Amniotic epithelial cell (primary cell): Measurements from ENCODE around the gene BTBD7.
"Not testable (repeated sequence)": the region's sequence is repeated elsewhere in the genome, so short reads cannot be mapped to it uniquely, and the experiment has no call there.

Source experiments
- DNase-seq: peaks from one replicate; pipeline ENCODE4 v3.0.0-alpha.2; 2010; ENCODE audit warnings: low read depth

BTBD7 gene, protein sequence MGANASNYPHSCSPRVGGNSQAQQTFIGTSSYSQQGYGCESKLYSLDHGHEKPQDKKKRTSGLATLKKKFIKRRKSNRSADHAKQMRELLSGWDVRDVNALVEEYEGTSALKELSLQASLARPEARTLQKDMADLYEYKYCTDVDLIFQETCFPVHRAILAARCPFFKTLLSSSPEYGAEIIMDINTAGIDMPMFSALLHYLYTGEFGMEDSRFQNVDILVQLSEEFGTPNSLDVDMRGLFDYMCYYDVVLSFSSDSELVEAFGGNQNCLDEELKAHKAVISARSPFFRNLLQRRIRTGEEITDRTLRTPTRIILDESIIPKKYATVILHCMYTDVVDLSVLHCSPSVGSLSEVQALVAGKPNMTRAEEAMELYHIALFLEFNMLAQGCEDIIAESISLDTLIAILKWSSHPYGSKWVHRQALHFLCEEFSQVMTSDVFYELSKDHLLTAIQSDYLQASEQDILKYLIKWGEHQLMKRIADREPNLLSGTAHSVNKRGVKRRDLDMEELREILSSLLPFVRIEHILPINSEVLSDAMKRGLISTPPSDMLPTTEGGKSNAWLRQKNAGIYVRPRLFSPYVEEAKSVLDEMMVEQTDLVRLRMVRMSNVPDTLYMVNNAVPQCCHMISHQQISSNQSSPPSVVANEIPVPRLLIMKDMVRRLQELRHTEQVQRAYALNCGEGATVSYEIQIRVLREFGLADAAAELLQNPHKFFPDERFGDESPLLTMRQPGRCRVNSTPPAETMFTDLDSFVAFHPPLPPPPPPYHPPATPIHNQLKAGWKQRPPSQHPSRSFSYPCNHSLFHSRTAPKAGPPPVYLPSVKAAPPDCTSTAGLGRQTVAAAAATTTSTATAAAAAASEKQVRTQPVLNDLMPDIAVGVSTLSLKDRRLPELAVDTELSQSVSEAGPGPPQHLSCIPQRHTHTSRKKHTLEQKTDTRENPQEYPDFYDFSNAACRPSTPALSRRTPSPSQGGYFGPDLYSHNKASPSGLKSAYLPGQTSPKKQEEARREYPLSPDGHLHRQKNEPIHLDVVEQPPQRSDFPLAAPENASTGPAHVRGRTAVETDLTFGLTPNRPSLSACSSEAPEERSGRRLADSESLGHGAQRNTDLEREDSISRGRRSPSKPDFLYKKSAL

GRCh38 chr14:93332853-93333630, at the start of gene BTBD7:
TSS of gene BTBD7 (minus strand) at chr14:93333036. CDS start at chr14:93296051, 36,985 bp downstream.
- DNase-seq, result peak; percentile 82

- DNase-seq, result no peak
Observed at GRCh38 chr14:93381644-93382043, 48.8 kb upstream of the BTBD7 start.

DNA sequence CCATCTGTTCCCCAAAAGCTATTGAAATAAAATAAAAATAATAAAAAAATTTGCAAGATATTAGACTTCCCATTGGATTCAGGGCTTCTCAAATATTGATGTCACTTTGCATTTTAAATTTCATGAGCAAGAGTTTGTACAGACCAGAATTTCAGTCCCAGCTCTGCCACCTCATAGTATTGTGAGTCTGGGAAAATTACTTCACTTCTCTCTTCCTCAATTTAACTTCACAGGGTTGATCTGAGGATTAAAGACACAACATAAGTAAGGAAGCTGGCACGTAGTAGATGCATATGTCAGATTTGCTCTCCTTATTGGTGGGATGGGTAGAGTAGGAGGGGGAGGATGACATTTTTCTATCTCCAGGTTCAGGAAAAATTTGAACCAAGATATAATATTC, 47.0 kb upstream of the BTBD7 start:
- DNase-seq, result no peak

DNA sequence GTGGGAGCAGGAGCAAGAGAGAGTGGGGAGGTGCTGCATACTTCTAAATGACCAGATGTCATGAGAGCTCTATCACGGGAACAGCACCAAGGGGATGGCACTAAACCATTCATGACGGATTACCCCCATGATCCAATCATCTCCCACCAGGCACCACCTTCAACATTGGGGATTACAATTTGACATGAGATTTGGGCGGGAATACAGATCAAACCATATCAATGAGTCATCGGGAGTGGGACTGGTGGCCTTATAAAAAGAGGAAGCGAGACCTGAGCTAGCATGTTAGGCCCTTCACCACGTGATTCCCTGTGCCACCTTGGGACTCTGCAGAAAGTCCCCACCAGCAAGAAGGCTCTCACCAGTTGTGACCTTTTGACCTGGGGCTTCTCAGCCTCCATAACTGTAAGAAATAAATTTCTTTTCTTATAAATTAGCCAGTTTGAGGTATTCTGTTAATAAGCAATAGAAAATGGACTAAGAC, 42.9 kb upstream of the BTBD7 start:
- DNase-seq, result no peak

DNA sequence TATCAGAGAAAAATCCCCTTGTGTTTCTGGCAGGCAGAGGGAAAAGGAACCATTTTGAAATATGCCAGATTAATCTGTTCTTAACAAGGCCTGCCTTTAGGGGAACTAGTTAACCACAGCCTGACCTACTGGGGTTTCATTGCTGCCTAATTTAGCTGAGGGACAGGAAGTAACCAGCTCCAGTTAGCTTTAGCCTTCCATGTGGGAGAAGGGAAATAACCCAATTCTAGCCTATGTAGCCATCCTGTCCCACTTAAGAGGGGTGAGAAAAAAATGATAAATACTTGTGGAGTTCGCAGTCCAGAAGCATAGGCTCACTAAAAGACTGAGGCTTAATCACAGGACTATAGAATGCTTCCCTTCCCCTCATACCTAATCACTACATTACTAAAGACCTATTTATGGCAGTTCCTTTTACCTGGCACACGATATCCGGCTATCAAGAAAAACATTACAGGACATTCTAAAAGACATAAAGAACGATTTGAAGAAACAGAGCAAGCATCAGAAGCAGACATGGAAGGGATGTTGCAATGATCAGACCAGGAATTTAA, 37.0 kb upstream of the BTBD7 start:
- DNase-seq, result no peak

GRCh38 chr14:93368996-93369712, 36.3 kb upstream of the BTBD7 start:
- DNase-seq, result no peak

DNA sequence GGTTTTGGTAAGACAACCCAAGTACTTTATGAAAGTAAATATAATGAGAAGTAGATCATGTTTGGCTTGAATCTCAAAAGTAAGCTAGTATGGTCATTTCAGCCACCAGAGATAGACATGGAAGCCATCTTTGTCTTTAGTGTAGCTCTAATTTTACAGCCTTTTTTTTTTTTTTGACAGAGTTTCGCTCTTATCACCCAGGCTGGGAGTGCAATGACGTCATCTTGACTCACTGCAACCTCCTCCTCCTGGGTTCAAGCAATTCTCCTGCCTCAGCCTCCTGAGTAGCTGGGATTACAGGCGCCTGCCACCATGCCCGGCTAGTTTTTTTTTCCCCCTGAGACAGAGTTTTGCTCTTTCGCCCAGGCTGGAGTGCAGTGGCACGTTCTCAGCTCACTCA, 22.0 kb upstream of the BTBD7 start:
- not testable (repeated sequence) for DNase-seq

DNA sequence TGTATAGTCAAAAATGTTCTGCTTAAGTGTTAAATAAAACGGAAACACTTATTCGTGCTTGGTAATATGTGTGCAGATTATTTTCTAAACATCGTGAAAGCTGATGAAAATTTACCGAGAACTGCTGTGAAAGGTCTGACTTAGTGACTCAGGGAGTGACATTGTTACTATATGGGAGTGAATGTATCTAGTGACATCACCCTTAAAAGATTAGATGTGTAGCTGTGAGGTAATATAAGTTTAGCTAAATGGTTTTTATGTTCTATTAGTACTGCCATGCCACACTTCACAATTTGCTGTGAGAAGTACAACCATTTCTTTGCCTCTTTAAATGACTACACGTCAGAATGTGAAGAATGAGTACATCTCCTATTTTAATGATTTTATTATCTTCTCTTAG, 15.5 kb upstream of the BTBD7 start:
- no peak for DNase-seq

DNA sequence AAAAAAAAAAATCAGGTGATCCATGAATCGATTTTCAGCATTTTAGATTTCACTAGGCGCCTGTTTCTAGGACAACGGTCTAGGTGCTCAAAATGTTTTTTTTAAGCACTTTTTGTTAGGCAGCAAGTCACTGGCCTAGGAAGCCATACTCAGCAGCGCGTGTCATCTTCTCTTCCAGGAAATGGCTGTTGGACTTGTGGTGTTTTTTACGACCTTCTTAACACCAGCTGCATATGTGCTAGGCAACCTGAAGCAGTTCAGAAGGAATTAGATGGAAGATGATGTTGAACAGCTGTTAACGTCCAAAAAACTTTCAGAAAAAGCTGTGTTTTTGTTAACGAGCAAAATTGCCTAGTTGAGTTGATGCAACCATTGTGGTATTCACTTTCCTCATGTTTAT, 15.0 kb upstream of the BTBD7 start:
- no peak for DNase-seq

DNA sequence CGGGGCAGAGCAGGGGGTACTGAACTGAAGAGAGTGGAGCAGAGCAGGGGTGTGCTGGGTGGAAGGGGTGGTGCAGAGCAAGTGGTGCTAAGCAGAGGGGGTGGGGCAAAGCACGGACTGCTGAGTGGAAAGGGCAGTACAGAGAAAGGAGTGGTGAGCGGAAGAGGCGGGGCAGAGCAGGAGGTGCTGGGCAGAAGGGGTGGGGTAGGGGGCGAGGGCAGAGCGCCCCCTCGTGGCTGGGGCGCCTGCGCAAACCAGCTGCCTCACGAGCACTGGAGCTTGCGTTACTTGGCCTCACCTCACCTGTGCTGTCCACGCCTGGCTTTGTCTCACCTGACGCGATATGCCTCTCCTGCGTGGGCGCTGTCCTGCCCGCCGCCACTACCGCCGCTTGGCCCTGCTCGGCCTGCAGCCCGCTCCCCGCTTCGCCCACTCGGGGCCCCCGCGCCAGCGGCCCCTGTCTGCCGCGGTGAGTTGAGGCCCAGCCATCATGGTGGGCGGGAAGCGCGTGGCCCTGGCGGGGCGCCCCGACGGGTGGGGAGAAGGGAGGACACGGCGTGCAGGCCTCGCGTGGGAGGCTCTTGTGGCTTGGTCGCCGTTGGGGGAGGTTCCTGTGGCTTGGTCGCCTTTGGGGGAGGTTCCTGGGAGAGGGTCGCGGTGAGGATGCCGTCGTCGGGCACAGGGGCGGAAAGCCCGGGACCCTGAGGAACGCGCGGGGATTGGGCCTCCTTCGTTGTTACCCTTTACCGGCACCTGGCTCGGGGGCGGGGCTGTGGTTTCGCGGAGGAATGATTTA, 14.3 kb upstream of the BTBD7 start, which contains the start of gene COX8C:
Gene COX8C (plus strand): TSS at position 257 of the 796 bp plus-strand sequence. CDS start 87 bp downstream, at position 344.
- DNase-seq, result no peak

DNA sequence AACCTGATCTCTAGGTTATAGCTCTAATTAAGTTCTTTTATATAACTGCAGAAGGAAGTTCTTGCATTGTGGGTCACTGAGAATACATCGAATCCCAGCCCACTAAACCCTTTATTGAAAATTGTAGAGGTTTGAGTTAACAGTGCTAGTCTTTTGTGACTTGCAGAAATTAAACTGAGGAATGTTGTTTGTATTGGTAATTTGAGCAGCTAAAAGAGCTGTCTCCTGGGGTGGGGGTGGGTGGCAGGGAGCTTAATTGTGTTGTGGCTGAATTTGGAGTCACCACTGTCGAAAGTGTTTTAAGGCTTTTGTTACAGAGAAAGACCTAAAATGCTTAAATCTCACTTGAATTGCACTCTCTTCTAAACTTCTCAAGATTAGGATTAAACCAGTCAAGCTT, 11.0 kb upstream of the BTBD7 start:
- no peak for DNase-seq

- peak; percentile 25 for DNase-seq
Observed at GRCh38 chr14:93343266-93343665, 10.4 kb upstream of the BTBD7 start.

DNA sequence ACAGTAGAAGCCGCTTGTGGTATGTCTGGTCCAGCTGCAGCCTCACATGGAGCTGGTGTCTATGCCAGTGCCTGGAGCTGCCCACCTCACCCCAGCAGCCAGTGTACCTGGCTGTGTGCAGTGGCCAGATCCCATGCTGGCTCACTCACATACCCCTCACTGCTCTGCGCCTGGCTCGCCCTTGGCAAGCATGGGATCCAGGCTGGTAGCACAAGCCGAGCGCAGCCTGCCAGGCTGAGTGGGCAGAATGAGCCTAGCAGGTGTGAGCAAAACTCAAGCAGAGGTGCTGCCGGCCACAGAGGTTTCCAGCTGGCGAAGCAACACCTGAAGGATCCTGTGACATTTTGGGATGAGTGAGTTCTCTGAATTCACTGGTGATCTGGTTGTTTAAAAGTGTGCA, 5.0 kb upstream of the BTBD7 start:
- no peak for DNase-seq

DNA sequence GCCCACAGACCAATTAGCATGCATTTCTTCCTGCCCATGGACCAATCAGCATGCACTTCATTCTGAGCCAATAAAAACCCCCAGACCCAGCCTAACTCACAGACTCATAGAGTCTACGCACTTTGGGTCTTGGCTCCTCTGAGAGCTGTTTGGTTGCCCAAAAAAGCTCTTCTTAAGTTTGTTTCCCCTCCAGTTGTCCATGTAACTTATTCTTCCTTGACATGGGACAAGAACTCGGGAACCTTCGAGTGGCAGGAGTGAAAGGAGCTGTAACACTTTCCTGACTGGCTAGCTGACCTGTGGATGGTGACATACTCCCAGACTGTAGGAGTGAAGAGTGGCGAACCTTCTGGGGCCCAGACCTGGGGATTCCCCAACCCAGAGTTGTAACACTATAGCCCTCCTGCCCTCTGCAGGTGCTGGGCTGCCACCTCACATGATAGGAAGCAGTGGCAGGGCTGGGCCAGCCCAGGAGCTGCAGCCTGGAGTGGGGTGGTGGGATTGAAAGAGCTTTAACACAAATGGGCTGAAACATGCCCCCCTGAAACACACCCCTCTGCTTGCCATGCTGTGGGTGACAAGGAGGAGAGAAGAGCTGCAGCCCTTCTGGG, 4.4 kb upstream of the BTBD7 start:
- no peak for DNase-seq

DNA sequence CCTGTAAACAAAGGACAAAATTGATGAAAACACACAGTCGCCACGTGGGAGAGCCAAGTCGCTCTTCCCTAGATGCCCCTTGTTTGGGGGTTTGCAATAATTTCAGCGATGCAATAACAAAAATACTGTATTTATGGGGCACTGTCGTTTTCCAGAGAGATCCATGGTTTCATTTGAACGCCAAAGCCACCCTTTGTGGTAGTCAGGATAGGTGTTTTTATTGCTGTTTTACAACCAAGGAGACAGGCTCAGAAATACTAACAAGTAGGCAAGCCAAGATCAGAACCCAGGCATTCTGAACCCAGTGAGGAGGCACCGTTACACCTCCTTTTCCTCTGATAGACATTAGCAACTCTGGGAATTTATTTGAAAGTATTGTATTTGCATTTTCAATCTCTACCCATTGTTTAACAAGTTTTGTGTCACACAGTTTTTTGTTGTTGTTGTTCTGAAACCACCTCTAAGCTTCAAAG, 831 bp upstream of the BTBD7 start:
- DNase-seq, result no peak

GRCh38 chr14:93332397-93332852, 411 bp downstream of the BTBD7 start:
- DNase-seq, result peak; percentile 20

DNA sequence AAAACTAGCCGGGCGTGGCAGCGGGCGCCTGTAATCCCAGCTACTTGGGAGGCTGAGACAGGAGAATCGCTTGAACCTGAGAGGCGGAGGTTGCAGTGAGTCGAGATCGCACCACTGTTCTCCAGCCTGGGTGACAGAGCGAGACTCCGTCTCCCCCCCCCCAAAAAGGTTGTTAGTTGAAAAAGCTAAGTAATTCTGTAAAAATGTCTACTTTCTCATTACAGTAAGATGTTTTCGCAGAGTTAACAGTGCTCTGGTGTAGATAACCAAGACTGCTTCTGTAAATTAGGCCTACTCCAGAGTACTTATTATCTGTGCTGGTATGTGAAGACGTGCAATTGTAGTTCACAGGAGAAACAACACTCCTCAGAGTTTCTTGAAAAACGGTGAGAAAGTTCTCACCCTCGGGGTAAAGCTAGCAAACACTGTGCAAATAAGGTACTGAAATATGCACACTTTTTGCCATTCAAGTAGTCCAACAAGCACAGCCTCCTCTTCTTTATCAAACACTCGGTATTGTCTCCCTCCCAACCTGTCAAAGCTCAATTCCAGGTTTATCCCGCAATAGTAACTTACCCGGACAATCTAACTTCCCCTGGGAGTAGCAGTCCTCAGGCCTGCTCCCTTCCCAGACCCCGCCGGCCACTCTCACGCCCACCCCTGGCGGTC, 974 bp downstream of the BTBD7 start:
- peak; percentile 11 for DNase-seq

- DNase-seq, result no peak
Observed at GRCh38 chr14:93331002-93331727, 1.7 kb downstream of the BTBD7 start.
